OCI-LY3 (cell line): ENCODE measurements around the gene PHACTR3.

ENCODE experiments used
- CTCF ChIP-seq: fragments of 200-600, 300-600 bp; sonication (generic); IDR thresholded peaks from 2 replicates; pipeline ENCODE4 v1.5.1; 2014; ENCODE audit warnings: antibody characterized with exemption, low read length, low read depth
- EZH2phosphoT487 ChIP-seq: fragments of 200-600 bp; shearing (Covaris generic); IDR thresholded peaks from 2 replicates; pipeline ENCODE4 v1.6.1; 2018; ENCODE audit warnings: antibody characterized with exemption, mixed run types, low read depth

- no peak for TF ChIP-seq CTCF
- TF ChIP-seq EZH2phosphoT487, result no peak
Measured at GRCh38 chr20:59574308-59574707, 30.0 kb upstream of the PHACTR3 start.
